CD14-positive monocyte (primary cell): ENCODE results near the gene PEAK1. TPM values are rescaled to one million over a fixed set of nuclear protein-coding genes. Genes with fewer than 3 reads are reported as not detected.

ENCODE experiments used
- DNase-seq, 3 donors: peaks; one replicate each; pipeline ENCODE4 v3.0.0-alpha.2; 2011 to 2022
- H2AFZ ChIP-seq: 2 replicates; pipeline ENCODE4 v1.6.0; 2012; ENCODE audit warnings: mild to moderate bottlenecking, low read depth, low read length, inconsistent platforms; ENCODE audit not compliant: insufficient read depth, poor library complexity, severe bottlenecking
- H3K27ac ChIP-seq, 2 donors: 1 replicate in 1 of 2; 2 replicates in 1 of 2; pipeline ENCODE4 v1.5.1; 2012 to 2013; ENCODE audit warnings: low read length in 2 of 2, control low read depth in 1 of 2, inconsistent platforms in 1 of 2, low read depth in 1 of 2, mild to moderate bottlenecking in 1 of 2
- H3K27me3 ChIP-seq, 2 donors: one replicate each; pipeline versions ENCODE4 v1.6.0 to v1.6.1; 2011 to 2013; ENCODE audit warnings: low read length in 2 of 2; ENCODE audit not compliant: control insufficient read depth in 2 of 2, insufficient read depth in 2 of 2
- H3K36me3 ChIP-seq, 2 donors: replicated peaks in 1 of 2; 1 replicate in 1 of 2; 2 replicates in 1 of 2; pipeline versions ENCODE4 v1.5.1 to v1.6.1; 2012 to 2013; ENCODE audit warnings: low read length in 2 of 2, control low read depth in 1 of 2, inconsistent platforms in 1 of 2, mild to moderate bottlenecking in 1 of 2; ENCODE audit not compliant: insufficient read depth in 2 of 2, control insufficient read depth in 1 of 2
- H3K4me1 ChIP-seq, 2 donors: 1 replicate in 1 of 2; 2 replicates in 1 of 2; pipeline versions ENCODE4 v1.5.1 to v1.6.1; 2012 to 2013; ENCODE audit warnings: low read length in 2 of 2, control low read depth in 1 of 2, inconsistent platforms in 1 of 2, mild to moderate bottlenecking in 1 of 2, moderate library complexity in 1 of 2; ENCODE audit not compliant: insufficient read depth in 2 of 2, control insufficient read depth in 1 of 2
- H3K4me2 ChIP-seq: replicated peaks from 2 replicates; pipeline ENCODE3; 2012; ENCODE audit warnings: low read length, moderate library complexity, mild to moderate bottlenecking; ENCODE audit not compliant: poor library complexity, severe bottlenecking; ENCODE audit errors: extremely low read depth
- H3K4me3 ChIP-seq, 3 experiments: fragments of 200-600 bp in 1 of 3; sonication (generic) in 1 of 3; replicated peaks in 1 of 3; 1 replicate in 2 of 3; 2 replicates in 1 of 3; pipeline ENCODE4 v1.5.1; 2011 to 2013; ENCODE audit warnings: low read length in 3 of 3, mild to moderate bottlenecking in 3 of 3, control low read depth in 2 of 3, low read depth in 2 of 3, inconsistent platforms in 1 of 3, moderate library complexity in 1 of 3
- H3K79me2 ChIP-seq: 2 replicates; pipeline ENCODE4 v1.6.0; 2012; ENCODE audit warnings: mild to moderate bottlenecking, control low read depth, inconsistent platforms, low read length, moderate library complexity; ENCODE audit not compliant: insufficient read depth
- H3K9ac ChIP-seq: 2 replicates; pipeline ENCODE4 v1.6.0; 2017; ENCODE audit warnings: low read length, mild to moderate bottlenecking; ENCODE audit not compliant: insufficient read depth, poor library complexity, severe bottlenecking
- H3K9me3 ChIP-seq, 2 donors: replicated peaks in 1 of 2; 1 replicate in 1 of 2; 2 replicates in 1 of 2; pipeline versions ENCODE4 v1.5.1 to v1.6.1; 2012 to 2013; ENCODE audit warnings: low read length in 2 of 2, control low read depth in 1 of 2; ENCODE audit not compliant: control insufficient read depth in 1 of 2, insufficient read depth in 1 of 2
- H4K20me1 ChIP-seq: 2 replicates; pipeline ENCODE4 v1.6.0; 2012; ENCODE audit warnings: mild to moderate bottlenecking, low read length, control low read depth, moderate library complexity; ENCODE audit not compliant: insufficient read depth
- H3K27ac Mint-ChIP-seq, 7 donors: one replicate each; pipeline ENCODE4 v1.8.0; 2020; ENCODE audit warnings: mild to moderate bottlenecking in 7 of 7, mixed read lengths in 7 of 7, moderate library complexity in 6 of 7, inconsistent platforms in 2 of 7
- H3K27me3 Mint-ChIP-seq, 3 donors: one replicate each; pipeline ENCODE4 v1.8.0; 2021 to 2022; ENCODE audit warnings: low read depth in 3 of 3, mild to moderate bottlenecking in 3 of 3, mixed read lengths in 3 of 3, moderate library complexity in 3 of 3, inconsistent platforms in 1 of 3
- H3K36me3 Mint-ChIP-seq, 2 donors: one replicate each; pipeline ENCODE4 v1.8.0; 2020; ENCODE audit warnings: mixed read lengths in 2 of 2, inconsistent platforms in 1 of 2, mild to moderate bottlenecking in 1 of 2
- H3K4me1 Mint-ChIP-seq: one replicate; pipeline ENCODE4 v1.8.0; 2020; ENCODE audit warnings: mild to moderate bottlenecking, mixed read lengths
- H3K4me3 Mint-ChIP-seq, 2 donors: one replicate each; pipeline ENCODE4 v1.8.0; 2020; ENCODE audit warnings: mild to moderate bottlenecking in 2 of 2, mixed read lengths in 2 of 2, moderate library complexity in 1 of 2
- H3K9me3 Mint-ChIP-seq, 7 donors: one replicate each; pipeline ENCODE4 v1.8.0; 2020 to 2022; ENCODE audit warnings: mixed read lengths in 7 of 7, mild to moderate bottlenecking in 6 of 7, moderate library complexity in 6 of 7, inconsistent platforms in 2 of 7
- WGBS: methylation state at CpG from one replicate; pipeline ENCODE4 v1.1.5; 2013; ENCODE audit warnings: missing lambda C conversion rate; ENCODE audit not compliant: insufficient coverage; 5-methylcytosine and 5-hydroxymethylcytosine counted together
- intact Hi-C, 2 donors: fragments of 100-400 bp; cut with micrococcal nuclease; formaldehyde crosslinking; loops; one replicate each; pipeline versions ENCODE4 v1.15.0 to v1.15.1; 2023
- polyA plus RNA-seq, 3 donors: library from polyadenylated mRNA; depleted of rRNA in 1 of 3; unstranded in 2 of 3; stranded (reverse) in 1 of 3; fragments of 300-500 nt in 2 of 3; fragments of >200 nt in 1 of 3; fragmentation: Illumina TruSeq in 2 of 3; gene quantifications; 1 replicate in 2 of 3; 2 replicates in 1 of 3; pipeline ENCODE4 v1.2.3, GENCODE V29; 2012 to 2021
- TF ChIP-seq, protein P1 (sequence below): fragments of 200-600 bp; IDR thresholded peaks from one replicate; pipeline ENCODE4 v1.8.0; 2022; ENCODE audit warnings: antibody characterized with exemption, mild to moderate bottlenecking

Gene PEAK1
- polyA plus RNA-seq, 3 donors: 0.85 to 8.7 (median 1.1) TPM

- Histone ChIP-seq H3K27ac (no peak overlapping the region), H4K20me1 (no peaks in the 10 kb centered on the region), H3K36me3 (no peaks in the 10 kb centered on the region), H3K9me3 (no peaks in the 10 kb centered on the region), H3K9ac (no peak overlapping the region), H3K79me2 (no peaks in the 10 kb centered on the region), H2AFZ (no peak overlapping the region), H3K27me3 (no peaks in the 10 kb centered on the region), H3K4me1 (no peaks in the 10 kb centered on the region), H3K4me2 (no peak overlapping the region), H3K4me3 (no peak overlapping the region)
- Mint-ChIP-seq H3K9me3 (peaks cover 3 to 11% (median 9%) of the 10 kb centered on the region in 7 donors), H3K27ac (no peak overlapping the region), H3K36me3 (peaks cover 16 to 18% of the 10 kb centered on the region in 2 donors), H3K4me3 (no peak overlapping the region), H3K27me3 (no peaks in the 10 kb centered on the region), H3K4me1 (no peaks in the 10 kb centered on the region)
- TF ChIP-seq, protein P1, sequence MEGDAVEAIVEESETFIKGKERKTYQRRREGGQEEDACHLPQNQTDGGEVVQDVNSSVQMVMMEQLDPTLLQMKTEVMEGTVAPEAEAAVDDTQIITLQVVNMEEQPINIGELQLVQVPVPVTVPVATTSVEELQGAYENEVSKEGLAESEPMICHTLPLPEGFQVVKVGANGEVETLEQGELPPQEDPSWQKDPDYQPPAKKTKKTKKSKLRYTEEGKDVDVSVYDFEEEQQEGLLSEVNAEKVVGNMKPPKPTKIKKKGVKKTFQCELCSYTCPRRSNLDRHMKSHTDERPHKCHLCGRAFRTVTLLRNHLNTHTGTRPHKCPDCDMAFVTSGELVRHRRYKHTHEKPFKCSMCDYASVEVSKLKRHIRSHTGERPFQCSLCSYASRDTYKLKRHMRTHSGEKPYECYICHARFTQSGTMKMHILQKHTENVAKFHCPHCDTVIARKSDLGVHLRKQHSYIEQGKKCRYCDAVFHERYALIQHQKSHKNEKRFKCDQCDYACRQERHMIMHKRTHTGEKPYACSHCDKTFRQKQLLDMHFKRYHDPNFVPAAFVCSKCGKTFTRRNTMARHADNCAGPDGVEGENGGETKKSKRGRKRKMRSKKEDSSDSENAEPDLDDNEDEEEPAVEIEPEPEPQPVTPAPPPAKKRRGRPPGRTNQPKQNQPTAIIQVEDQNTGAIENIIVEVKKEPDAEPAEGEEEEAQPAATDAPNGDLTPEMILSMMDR: no peak
- DNase-seq: no peak
- WGBS: 100% methylated on average over 3 of the region's 5 CpGs
- intact Hi-C loops: no loop called here
Observed at GRCh38 chr15:77266708-77267386, 153.1 kb downstream of the PEAK1 start.

GRCh38 chr15:77255385-77255784, 164.5 kb downstream of the PEAK1 start:
- Mint-ChIP-seq H3K36me3 (peaks cover 4 to 7% of the 10 kb centered on the region in 2 donors), H3K9me3 (peaks cover 0 to 12% (median 4%) of the 10 kb centered on the region in 7 donors), H3K4me3 (no peak overlapping the region), H3K27me3 (no peaks in the 10 kb centered on the region), H3K27ac (no peak overlapping the region), H3K4me1 (no peaks in the 10 kb centered on the region)
- Histone ChIP-seq H3K36me3 (no peaks in the 10 kb centered on the region), H2AFZ (no peak overlapping the region), H3K27me3 (no peaks in the 10 kb centered on the region), H3K4me3 (no peak overlapping the region), H3K79me2 (no peaks in the 10 kb centered on the region), H3K9ac (no peak overlapping the region), H4K20me1 (no peaks in the 10 kb centered on the region), H3K9me3 (no peaks in the 10 kb centered on the region), H3K4me2 (no peak overlapping the region), H3K4me1 (no peaks in the 10 kb centered on the region), H3K27ac (no peak overlapping the region)
- TF ChIP-seq, protein P1: no peak
- 100% methylated on average over 2 of the region's 2 CpGs for WGBS
- DNase-seq: no peak
- intact Hi-C loops: no loop called here
